K562 (cell line): ENCODE measurements around the gene PHF12. TPM values are rescaled to one million over a fixed set of nuclear protein-coding genes. Genes with fewer than 3 reads are reported as not detected.

Source experiments
- ATAC-seq: fragments of 200-7000 bp; cut with Tn5 transposase; 3 replicates; pipeline ENCODE4 v1.9.1; 2020; ENCODE audit warnings: moderate library complexity
- BruUV-seq: library from RNA; stranded (reverse); fragments of 400-500 nt; replicated peaks from 2 replicates; lab custom pipeline; 2021; lab: Mats Ljungman, UMichigan
- CTCF ChIA-PET: fragments of 300-600 bp; formaldehyde crosslinking; extraction: SDS; loops from one replicate; lab custom pipeline; 2021; ENCODE audit warnings: low intra/inter-chr PET ratio; lab: Yijun Ruan, JAX
- POLR2A ChIA-PET: fragments of 300-600, 350-650 bp; sonication (Branson Sonifier 250); formaldehyde crosslinking; extraction: SDS; loops from one replicate; lab custom pipeline; 2021; ENCODE audit warnings: antibody characterized with exemption, inconsistent platforms; lab: Yijun Ruan, JAX
- DNase-seq, 4 experiments: peaks; one replicate each; pipeline versions ENCODE4 v3.0.0 to v3.0.0-alpha.2; 2011 to 2018; ENCODE audit warnings: low spot score in 3 of 4, mixed read lengths in 3 of 4; ENCODE audit errors: extremely low read depth in 1 of 4
- FAIRE-seq: peaks from 2 replicates; lab custom pipeline; 2011; peaks lifted over from hg19 to GRCh38; lab: Jason Lieb, UNC
- H2AFZ ChIP-seq: 2 replicates; pipeline ENCODE4 v1.6.0; 2011; ENCODE audit warnings: low read depth, low read length, control low read depth, inconsistent platforms
- H3K27ac ChIP-seq: fragments of 200-600 bp; 3 replicates; pipeline ENCODE4 v1.8.0; 2011; ENCODE audit warnings: low read depth, mild to moderate bottlenecking, control low read depth, inconsistent platforms, low read length, moderate library complexity, mixed read lengths; ENCODE audit errors: extremely low read depth
- H3K27me3 ChIP-seq, 2 experiments: fragments of 300-600 bp in 1 of 2; 2 replicates in 1 of 2; 3 replicates in 1 of 2; pipeline versions ENCODE4 v1.6.0 to v1.8.0; 2011; ENCODE audit warnings: inconsistent platforms in 2 of 2, low read length in 2 of 2, mild to moderate bottlenecking in 1 of 2, mixed read lengths in 1 of 2, moderate library complexity in 1 of 2; ENCODE audit not compliant: control insufficient read depth in 2 of 2, insufficient read depth in 2 of 2
- H3K36me3 ChIP-seq: fragments of 300-600 bp; 3 replicates; pipeline ENCODE4 v1.8.0; 2011; ENCODE audit warnings: mild to moderate bottlenecking, low read length, inconsistent platforms; ENCODE audit not compliant: control insufficient read depth, insufficient read depth
- H3K4me1 ChIP-seq, 2 experiments: fragments of 200-600 bp in 1 of 2; replicated peaks in 1 of 2; 2 replicates in 1 of 2; 3 replicates in 1 of 2; pipeline versions ENCODE4 v1.5.1 to v1.8.0; 2011; ENCODE audit warnings: inconsistent platforms in 2 of 2, low read length in 2 of 2, mild to moderate bottlenecking in 1 of 2, mixed read lengths in 1 of 2, moderate library complexity in 1 of 2; ENCODE audit not compliant: control insufficient read depth in 2 of 2, insufficient read depth in 2 of 2
- H3K4me2 ChIP-seq: 2 replicates; pipeline ENCODE4 v1.6.1; 2011; ENCODE audit warnings: low read length, control low read depth, inconsistent platforms, mixed read lengths; ENCODE audit not compliant: insufficient read depth
- H3K4me3 ChIP-seq: fragments of 200-600 bp; sonication (generic), shearing (Covaris generic); 2 replicates; pipeline ENCODE4 v1.5.1; 2016; ENCODE audit warnings: control low read depth, inconsistent platforms
- H3K79me2 ChIP-seq: fragments of 200-600 bp; 3 replicates; pipeline ENCODE4 v1.8.0; 2011; ENCODE audit warnings: low read length, inconsistent platforms; ENCODE audit not compliant: control insufficient read depth, insufficient read depth
- H3K9ac ChIP-seq, 2 experiments: 2 replicates each; pipeline versions ENCODE4 v1.6.0 to v1.6.1; 2011; ENCODE audit warnings: low read depth in 2 of 2, low read length in 2 of 2, control low read depth in 1 of 2, inconsistent platforms in 1 of 2, mild to moderate bottlenecking in 1 of 2, mixed read lengths in 1 of 2; ENCODE audit not compliant: insufficient read depth in 1 of 2
- H3K9me1 ChIP-seq: one replicate; pipeline ENCODE4 v1.6.0; 2011; ENCODE audit warnings: inconsistent platforms, mild to moderate bottlenecking, low read length, moderate library complexity; ENCODE audit not compliant: control insufficient read depth, insufficient read depth
- H3K9me3 ChIP-seq: replicated peaks from 2 replicates; pipeline ENCODE4 v1.5.1; 2011; ENCODE audit warnings: low read depth, low read length, inconsistent platforms; ENCODE audit not compliant: control insufficient read depth, insufficient read depth
- H4K20me1 ChIP-seq: replicated peaks from 2 replicates; pipeline ENCODE4 v1.6.1; 2011; ENCODE audit warnings: low read length, inconsistent platforms, mixed read lengths; ENCODE audit not compliant: control insufficient read depth, insufficient read depth
- BHLHE40 ChIP-seq: IDR thresholded peaks from 2 replicates; pipeline ENCODE4 v1.6.1; 2011; ENCODE audit warnings: low read length, improper control_type of control experiment
- EGR1 ChIP-seq: fragments of 450-650 bp; conservative IDR thresholded peaks from 2 replicates; pipeline ENCODE4 v1.6.1; 2017; ENCODE audit warnings: mild to moderate bottlenecking
- PRMT5 ChIP-seq: sonication (generic); formaldehyde crosslinking; IDR thresholded peaks from 2 replicates; pipeline ENCODE4 v1.5.0; 2020; ENCODE audit warnings: missing genetic modification reagents
- RCOR1 ChIP-seq, 2 experiments: IDR thresholded peaks; 2 replicates each; pipeline ENCODE4 v1.6.1; 2012; ENCODE audit warnings: low read depth in 2 of 2, low read length in 2 of 2, borderline replicate concordance in 1 of 2, improper control_type of control experiment in 1 of 2
- ZNF785 ChIP-seq: fragments of 250-450 bp; sonication (Bioruptor Pico); IDR thresholded peaks from 2 replicates; pipeline ENCODE4 v1.4.0; 2020; ENCODE audit warnings: mild to moderate bottlenecking
- WGBS: fragments of 100-300 bp; shearing (Covaris generic); methylation state at CpG from one replicate; pipeline ENCODE4 v1.1.6; 2016; ENCODE audit warnings: low coverage, mixed read lengths; ENCODE audit not compliant: insufficient coverage; ENCODE audit errors: missing lambda C conversion rate; 5-methylcytosine and 5-hydroxymethylcytosine counted together
- in situ Hi-C: fragments of 300-500 bp; cut with MboI; formaldehyde crosslinking; loops from 4 replicates; pipeline ENCODE4 v1.15.0; 2018; ENCODE audit warnings: inconsistent platforms, mixed read lengths
- intact Hi-C: fragments of 100-400 bp; cut with micrococcal nuclease; formaldehyde crosslinking; loops from 2 replicates; pipeline ENCODE4 v1.14.2; 2022
- polyA plus RNA-seq, 8 experiments: library from polyadenylated mRNA; depleted of rRNA in 4 of 8; stranded (reverse) in 5 of 8; unstranded in 3 of 8; fragments of >200 nt; fragmentation: Nextera tagmentation in 2 of 8; fragmentation: Illumina TruSeq in 1 of 8; extraction: Ambion mirVana in 2 of 8; extraction: Trizol in 1 of 8; gene quantifications; 2 replicates each; pipeline versions ENCODE4 v1.2.1 to v1.2.3, GENCODE V29; 2011 to 2014; ENCODE audit warnings: inconsistent platforms in 1 of 8, missing spikeins in 1 of 8
- total RNA-seq, 7 experiments: library from RNA; depleted of rRNA in 6 of 7; stranded (reverse); fragments of >200 nt in 6 of 7; fragmentation: Illumina TruSeq in 2 of 7; extraction: Trizol in 2 of 7; gene quantifications; 2 replicates each; pipeline versions ENCODE4 v1.2.1 to v1.2.3, GENCODE V29; 2011 to 2021; ENCODE audit warnings: low replicate concordance in 1 of 7
- TF ChIP-seq, protein P1 (sequence below): sonication (generic); formaldehyde crosslinking; IDR thresholded peaks from 2 replicates; pipeline ENCODE4 v1.8.0; 2023; ENCODE audit warnings: missing genetic modification reagents, mild to moderate bottlenecking, borderline replicate concordance
- TF ChIP-seq, protein P2 (sequence below): fragments of 250-450 bp; sonication (Bioruptor Pico); IDR thresholded peaks from 2 replicates; pipeline ENCODE4 v1.4.0; 2020; ENCODE audit warnings: mild to moderate bottlenecking, moderate library complexity, borderline replicate concordance

Gene PHF12
- total and polyA plus RNA-seq, 9 of the 15 experiments (the other 6 are each of a cell fraction or from before 2014, with no cell fraction given) = 0.82 to 31.3 (median 13.5) TPM

DNA sequence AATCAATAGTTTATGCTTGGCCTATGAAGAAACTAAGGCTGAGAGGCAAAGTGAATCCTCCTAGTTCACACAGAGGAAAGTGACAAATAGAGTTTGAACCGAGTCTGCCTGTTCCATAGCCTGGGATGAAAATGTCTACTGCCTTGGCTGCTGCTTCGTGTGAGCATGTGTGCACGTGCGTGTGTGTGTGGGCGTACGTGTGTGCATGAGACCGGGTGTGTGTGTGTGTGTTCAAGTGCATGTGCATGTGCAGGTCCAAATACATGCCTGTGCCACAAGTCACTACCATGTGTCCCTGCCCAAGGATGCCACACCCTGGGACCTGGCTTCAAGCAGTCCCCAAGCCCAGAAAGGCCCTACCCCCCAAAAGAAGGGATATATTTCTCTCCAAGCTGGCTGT, 40.9 kb upstream of the PHF12 start:
- Histone ChIP-seq H3K9me1 (no peaks in the 10 kb centered on the region), H3K4me3 (no peak overlapping the region), H3K36me3 (no peaks in the 10 kb centered on the region), H3K4me1 (peaks cover 0 to 8% of the 10 kb centered on the region in 2 experiments; a peak in 2 of 5 replicates), H3K4me2 (no peak overlapping the region), H3K27me3 (peaks cover 4 to 60% of the 10 kb centered on the region in 2 experiments; a peak in 4 of 5 replicates), H3K27ac (no peak overlapping the region)
- 4% methylated on average over 7 of the region's 7 CpGs for WGBS
- intact Hi-C loops = no loop called here
- ChIA-PET POLR2A (interaction anchor here (1.2 kb wide), 1 partner anchor 10 kb away, joined by 4 read pairs; no protein-coding TSS in a partner anchor), CTCF (no interaction called here)
- in situ Hi-C loops = no loop called here
- no TSS peak for BruUV-seq
- no peak for FAIRE-seq
- no peak for TF ChIP-seq ZNF785 (CRISPR knock-in tag)
- TF ChIP-seq RCOR1 (IDR thresholded peaks at IDR 0.05; ENCODE audit: borderline replicate concordance in 1 of 2, low read depth in 2 of 2, low read length in 2 of 2) = no peak
- TF ChIP-seq BHLHE40 = 0 out of 2 replicates have a peak, but pooled peaks have one; percentile 21
- peak; percentile 51 for TF ChIP-seq EGR1
- TF ChIP-seq, all 486 proteins: peak for 2
- no peak for DNase-seq
- Histone ChIP-seq H4K20me1 (peaks cover 16% of the 10 kb centered on the region; the same call in 1 of the 2 replicates), H3K9me3 (no peaks in the 10 kb centered on the region), H3K79me2 (no peaks in the 10 kb centered on the region), H3K9ac (no peak overlapping the region), H2AFZ (no peak overlapping the region)
- ATAC-seq = no peak

DNA sequence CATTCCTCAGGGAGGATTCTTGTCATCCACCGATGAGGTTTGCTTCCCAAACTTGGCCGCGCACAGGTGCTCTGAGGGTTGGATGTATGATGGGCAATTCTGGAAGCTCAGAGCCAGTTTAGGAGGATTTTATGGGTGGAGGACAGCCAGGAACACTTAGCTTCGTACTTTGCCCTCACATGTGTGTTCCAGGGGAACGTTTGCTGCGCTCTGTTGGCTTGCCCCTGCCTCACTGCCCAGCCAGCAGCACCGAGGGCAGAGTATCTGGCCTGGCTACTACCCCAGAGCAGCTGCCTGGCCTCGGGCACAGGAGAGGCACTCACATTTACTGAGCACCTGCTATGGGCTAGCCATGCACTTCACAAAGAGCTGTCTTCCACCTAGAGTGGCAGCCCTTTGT, 40.5 kb upstream of the PHF12 start:
- POLR2A ChIA-PET = interaction anchor here (0.7 to 1.2 kb wide), 2 partner anchors 10 to 12 kb away, joined by 4 to 5 read pairs; no protein-coding TSS in a partner anchor
- H3K36me3 ChIP-seq = no peaks in the 10 kb centered on the region
- no peak overlapping the region for H3K9ac ChIP-seq
- WGBS = 16% methylated on average over 8 of the region's 8 CpGs
- peaks cover 16% of the 10 kb centered on the region; the same call in 1 of the 2 replicates for H4K20me1 ChIP-seq
- intact Hi-C loops (no loop called here), in situ Hi-C loops (no loop called here)
- CTCF ChIA-PET = no interaction called here
- H3K4me3 ChIP-seq = no peak overlapping the region
- H3K79me2 ChIP-seq = no peaks in the 10 kb centered on the region
- no peak for ATAC-seq
- no peak for DNase-seq
- BruUV-seq = no TSS peak
- no peak overlapping the region for H3K4me2 ChIP-seq
- no peaks in the 10 kb centered on the region for H3K9me1 ChIP-seq
- no peak overlapping the region for H2AFZ ChIP-seq
- H3K27me3 ChIP-seq = peaks cover 4 to 60% of the 10 kb centered on the region in 2 experiments; a peak in 4 of 5 replicates
- H3K4me1 ChIP-seq = peaks cover 0 to 8% of the 10 kb centered on the region in 2 experiments; a peak in 2 of 5 replicates
- no peak overlapping the region for H3K27ac ChIP-seq
- no peaks in the 10 kb centered on the region for H3K9me3 ChIP-seq
- FAIRE-seq = no peak
- TF ChIP-seq, protein P1, sequence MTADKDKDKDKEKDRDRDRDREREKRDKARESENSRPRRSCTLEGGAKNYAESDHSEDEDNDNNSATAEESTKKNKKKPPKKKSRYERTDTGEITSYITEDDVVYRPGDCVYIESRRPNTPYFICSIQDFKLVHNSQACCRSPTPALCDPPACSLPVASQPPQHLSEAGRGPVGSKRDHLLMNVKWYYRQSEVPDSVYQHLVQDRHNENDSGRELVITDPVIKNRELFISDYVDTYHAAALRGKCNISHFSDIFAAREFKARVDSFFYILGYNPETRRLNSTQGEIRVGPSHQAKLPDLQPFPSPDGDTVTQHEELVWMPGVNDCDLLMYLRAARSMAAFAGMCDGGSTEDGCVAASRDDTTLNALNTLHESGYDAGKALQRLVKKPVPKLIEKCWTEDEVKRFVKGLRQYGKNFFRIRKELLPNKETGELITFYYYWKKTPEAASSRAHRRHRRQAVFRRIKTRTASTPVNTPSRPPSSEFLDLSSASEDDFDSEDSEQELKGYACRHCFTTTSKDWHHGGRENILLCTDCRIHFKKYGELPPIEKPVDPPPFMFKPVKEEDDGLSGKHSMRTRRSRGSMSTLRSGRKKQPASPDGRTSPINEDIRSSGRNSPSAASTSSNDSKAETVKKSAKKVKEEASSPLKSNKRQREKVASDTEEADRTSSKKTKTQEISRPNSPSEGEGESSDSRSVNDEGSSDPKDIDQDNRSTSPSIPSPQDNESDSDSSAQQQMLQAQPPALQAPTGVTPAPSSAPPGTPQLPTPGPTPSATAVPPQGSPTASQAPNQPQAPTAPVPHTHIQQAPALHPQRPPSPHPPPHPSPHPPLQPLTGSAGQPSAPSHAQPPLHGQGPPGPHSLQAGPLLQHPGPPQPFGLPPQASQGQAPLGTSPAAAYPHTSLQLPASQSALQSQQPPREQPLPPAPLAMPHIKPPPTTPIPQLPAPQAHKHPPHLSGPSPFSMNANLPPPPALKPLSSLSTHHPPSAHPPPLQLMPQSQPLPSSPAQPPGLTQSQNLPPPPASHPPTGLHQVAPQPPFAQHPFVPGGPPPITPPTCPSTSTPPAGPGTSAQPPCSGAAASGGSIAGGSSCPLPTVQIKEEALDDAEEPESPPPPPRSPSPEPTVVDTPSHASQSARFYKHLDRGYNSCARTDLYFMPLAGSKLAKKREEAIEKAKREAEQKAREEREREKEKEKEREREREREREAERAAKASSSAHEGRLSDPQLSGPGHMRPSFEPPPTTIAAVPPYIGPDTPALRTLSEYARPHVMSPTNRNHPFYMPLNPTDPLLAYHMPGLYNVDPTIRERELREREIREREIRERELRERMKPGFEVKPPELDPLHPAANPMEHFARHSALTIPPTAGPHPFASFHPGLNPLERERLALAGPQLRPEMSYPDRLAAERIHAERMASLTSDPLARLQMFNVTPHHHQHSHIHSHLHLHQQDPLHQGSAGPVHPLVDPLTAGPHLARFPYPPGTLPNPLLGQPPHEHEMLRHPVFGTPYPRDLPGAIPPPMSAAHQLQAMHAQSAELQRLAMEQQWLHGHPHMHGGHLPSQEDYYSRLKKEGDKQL (CRISPR knock-in tag) = no peak
- no peak for TF ChIP-seq PRMT5 (CRISPR knock-in tag)
- TF ChIP-seq, protein P2, sequence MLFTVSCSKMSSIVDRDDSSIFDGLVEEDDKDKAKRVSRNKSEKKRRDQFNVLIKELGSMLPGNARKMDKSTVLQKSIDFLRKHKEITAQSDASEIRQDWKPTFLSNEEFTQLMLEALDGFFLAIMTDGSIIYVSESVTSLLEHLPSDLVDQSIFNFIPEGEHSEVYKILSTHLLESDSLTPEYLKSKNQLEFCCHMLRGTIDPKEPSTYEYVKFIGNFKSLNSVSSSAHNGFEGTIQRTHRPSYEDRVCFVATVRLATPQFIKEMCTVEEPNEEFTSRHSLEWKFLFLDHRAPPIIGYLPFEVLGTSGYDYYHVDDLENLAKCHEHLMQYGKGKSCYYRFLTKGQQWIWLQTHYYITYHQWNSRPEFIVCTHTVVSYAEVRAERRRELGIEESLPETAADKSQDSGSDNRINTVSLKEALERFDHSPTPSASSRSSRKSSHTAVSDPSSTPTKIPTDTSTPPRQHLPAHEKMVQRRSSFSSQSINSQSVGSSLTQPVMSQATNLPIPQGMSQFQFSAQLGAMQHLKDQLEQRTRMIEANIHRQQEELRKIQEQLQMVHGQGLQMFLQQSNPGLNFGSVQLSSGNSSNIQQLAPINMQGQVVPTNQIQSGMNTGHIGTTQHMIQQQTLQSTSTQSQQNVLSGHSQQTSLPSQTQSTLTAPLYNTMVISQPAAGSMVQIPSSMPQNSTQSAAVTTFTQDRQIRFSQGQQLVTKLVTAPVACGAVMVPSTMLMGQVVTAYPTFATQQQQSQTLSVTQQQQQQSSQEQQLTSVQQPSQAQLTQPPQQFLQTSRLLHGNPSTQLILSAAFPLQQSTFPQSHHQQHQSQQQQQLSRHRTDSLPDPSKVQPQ = no peak
